Measurements from ENCODE around the gene ZNF341. TPM values are rescaled to one million over a fixed set of nuclear protein-coding genes. Genes with fewer than 3 reads are reported as not detected.
A peak's percentile ranks its signal among the peaks of the same experiment; 100 is the strongest.
"Not testable (repeated sequence)": the region's sequence is repeated elsewhere in the genome, so short reads cannot be mapped to it uniquely, and the experiment has no call there.

Gene ZNF341
- total RNA-seq, 1 experiment from 2014 or later = 0.64 TPM

- no peak for DNase-seq (ENCODE audit: low read depth)
- in situ Hi-C loops (cut with HindIII; ENCODE audit: low pct_unique_long_range_greater_than_20kb, low sequenced_read_pairs) = no loop called here
These were observed 53.7 kb downstream of the ZNF341 start for GRCh38 chr20:33785503-33785902.

- in situ Hi-C loops (cut with HindIII; ENCODE audit: low pct_unique_long_range_greater_than_20kb, low sequenced_read_pairs) = no loop called here
- DNase-seq (ENCODE audit: low read depth) = no peak
These were observed 55.6 kb downstream of the ZNF341 start for GRCh38 chr20:33787253-33787891.

GRCh38 chr20:33788351-33789049 is 56.7 kb downstream of the ZNF341 start:
- DNase-seq (ENCODE audit: low read depth) = peak; percentile 33
- in situ Hi-C loops (cut with HindIII; ENCODE audit: low pct_unique_long_range_greater_than_20kb, low sequenced_read_pairs) = no loop called here

- in situ Hi-C loops (cut with HindIII; ENCODE audit: low pct_unique_long_range_greater_than_20kb, low sequenced_read_pairs) = no loop called here
- peak; percentile 98 for DNase-seq (ENCODE audit: low read depth)
These were observed 57.5 kb downstream of the ZNF341 start for GRCh38 chr20:33789109-33789857.

- in situ Hi-C loops (cut with HindIII; ENCODE audit: low pct_unique_long_range_greater_than_20kb, low sequenced_read_pairs) = no loop called here
- DNase-seq (ENCODE audit: low read depth) = no peak
These were observed 58.0 kb downstream of the ZNF341 start for GRCh38 chr20:33789858-33790182.

- DNase-seq (ENCODE audit: low read depth) = no peak
- in situ Hi-C loops (cut with HindIII; ENCODE audit: low pct_unique_long_range_greater_than_20kb, low sequenced_read_pairs) = no loop called here
These were observed 58.8 kb downstream of the ZNF341 start for GRCh38 chr20:33790566-33790965.

GRCh38 chr20:33791021-33791420 is 59.2 kb downstream of the ZNF341 start:
- no peak for DNase-seq (ENCODE audit: low read depth)
- in situ Hi-C loops (cut with HindIII; ENCODE audit: low pct_unique_long_range_greater_than_20kb, low sequenced_read_pairs) = no loop called here

GRCh38 chr20:33791540-33791939 is 59.7 kb downstream of the ZNF341 start:
- in situ Hi-C loops (cut with HindIII; ENCODE audit: low pct_unique_long_range_greater_than_20kb, low sequenced_read_pairs) = no loop called here
- DNase-seq (ENCODE audit: low read depth) = no peak

- in situ Hi-C loops (cut with HindIII; ENCODE audit: low pct_unique_long_range_greater_than_20kb, low sequenced_read_pairs) = no loop called here
- no peak for DNase-seq (ENCODE audit: low read depth)
These were observed 60.3 kb downstream of the ZNF341 start for GRCh38 chr20:33791959-33792597.

- DNase-seq (ENCODE audit: low read depth); in situ Hi-C loops (cut with HindIII; ENCODE audit: low pct_unique_long_range_greater_than_20kb, low sequenced_read_pairs): not testable (repeated sequence)
These were observed 60.8 kb downstream of the ZNF341 start for GRCh38 chr20:33792598-33792989.

GRCh38 chr20:33793011-33793931 is 61.5 kb downstream of the ZNF341 start:
- DNase-seq (ENCODE audit: low read depth) = no peak
- in situ Hi-C loops (cut with HindIII; ENCODE audit: low pct_unique_long_range_greater_than_20kb, low sequenced_read_pairs) = no loop called here

- in situ Hi-C loops (cut with HindIII; ENCODE audit: low pct_unique_long_range_greater_than_20kb, low sequenced_read_pairs) = no loop called here
- DNase-seq (ENCODE audit: low read depth) = no peak
These were observed 64.6 kb downstream of the ZNF341 start for GRCh38 chr20:33796263-33796906.

- in situ Hi-C loops (cut with HindIII; ENCODE audit: low pct_unique_long_range_greater_than_20kb, low sequenced_read_pairs) = no loop called here
- DNase-seq (ENCODE audit: low read depth) = no peak
These were observed 65.2 kb downstream of the ZNF341 start for GRCh38 chr20:33796907-33797544.

- in situ Hi-C loops (cut with HindIII; ENCODE audit: low pct_unique_long_range_greater_than_20kb, low sequenced_read_pairs) = no loop called here
These were observed 66.6 kb downstream of the ZNF341 start for GRCh38 chr20:33798444-33798843.

GRCh38 chr20:33803921-33804337 is 72.1 kb downstream of the ZNF341 start:
- in situ Hi-C loops (cut with HindIII; ENCODE audit: low pct_unique_long_range_greater_than_20kb, low sequenced_read_pairs) = no loop called here
- DNase-seq (ENCODE audit: low read depth) = peak; percentile 36

More at GRCh38 chr20:33798444-33798843, 66.6 kb downstream of the ZNF341 start:
- DNase-seq (ENCODE audit: low read depth) = no peak

- in situ Hi-C loops (cut with HindIII; ENCODE audit: low pct_unique_long_range_greater_than_20kb, low sequenced_read_pairs) = no loop called here
- DNase-seq (ENCODE audit: low read depth) = no peak
These were observed 76.6 kb downstream of the ZNF341 start for GRCh38 chr20:33808388-33808787.

- in situ Hi-C loops (cut with HindIII; ENCODE audit: low pct_unique_long_range_greater_than_20kb, low sequenced_read_pairs) = no loop called here
- no peak for DNase-seq (ENCODE audit: low read depth)
These were observed 78.5 kb downstream of the ZNF341 start for GRCh38 chr20:33810259-33810658.

All from Caki2 (cell line).